GM23338 (cell line): ENCODE results near the gene TOR3A.

ENCODE experiments used
- CREB1 ChIP-seq: fragments of 250-450 bp; sonication (Bioruptor Pico); IDR thresholded peaks from 2 replicates; pipeline ENCODE4 v1.5.0; 2020; ENCODE audit warnings: low read depth, mild to moderate bottlenecking, moderate library complexity
- POLR2AphosphoS5 ChIP-seq: IDR thresholded peaks from 2 replicates; pipeline ENCODE4 v1.6.1; 2016; ENCODE audit warnings: antibody characterized with exemption, low read depth
- ZNF114 ChIP-seq: fragments of 250-450 bp; sonication (Bioruptor Pico); IDR thresholded peaks from 2 replicates; pipeline ENCODE4 v1.5.0; 2020; ENCODE audit warnings: mild to moderate bottlenecking, moderate library complexity
- TF ChIP-seq, protein P1 (sequence below), 2 experiments: fragments of 200-600 bp in 1 of 2; sonication (generic) in 1 of 2; conservative IDR thresholded peaks; 2 replicates each; pipeline versions ENCODE4 v1.5.1 to v1.6.1; 2016 to 2017; ENCODE audit warnings: antibody characterized with exemption in 2 of 2, low read depth in 2 of 2, mild to moderate bottlenecking in 2 of 2, moderate library complexity in 1 of 2

- TF ChIP-seq CREB1 (no peak), POLR2AphosphoS5 (no peak), ZNF114 (CRISPR knock-in tag) (no peak)
- TF ChIP-seq, protein P1, sequence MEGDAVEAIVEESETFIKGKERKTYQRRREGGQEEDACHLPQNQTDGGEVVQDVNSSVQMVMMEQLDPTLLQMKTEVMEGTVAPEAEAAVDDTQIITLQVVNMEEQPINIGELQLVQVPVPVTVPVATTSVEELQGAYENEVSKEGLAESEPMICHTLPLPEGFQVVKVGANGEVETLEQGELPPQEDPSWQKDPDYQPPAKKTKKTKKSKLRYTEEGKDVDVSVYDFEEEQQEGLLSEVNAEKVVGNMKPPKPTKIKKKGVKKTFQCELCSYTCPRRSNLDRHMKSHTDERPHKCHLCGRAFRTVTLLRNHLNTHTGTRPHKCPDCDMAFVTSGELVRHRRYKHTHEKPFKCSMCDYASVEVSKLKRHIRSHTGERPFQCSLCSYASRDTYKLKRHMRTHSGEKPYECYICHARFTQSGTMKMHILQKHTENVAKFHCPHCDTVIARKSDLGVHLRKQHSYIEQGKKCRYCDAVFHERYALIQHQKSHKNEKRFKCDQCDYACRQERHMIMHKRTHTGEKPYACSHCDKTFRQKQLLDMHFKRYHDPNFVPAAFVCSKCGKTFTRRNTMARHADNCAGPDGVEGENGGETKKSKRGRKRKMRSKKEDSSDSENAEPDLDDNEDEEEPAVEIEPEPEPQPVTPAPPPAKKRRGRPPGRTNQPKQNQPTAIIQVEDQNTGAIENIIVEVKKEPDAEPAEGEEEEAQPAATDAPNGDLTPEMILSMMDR (conservative IDR thresholded peaks at IDR 0.05; ENCODE audit: low read depth in 2 of 2) = no peak
Measured at GRCh38 chr1:179038528-179039281, 43.2 kb upstream of the TOR3A start.
